Activated CD4-positive, alpha-beta T cell treated with anti-CD3 and anti-CD28 coated beads, Interleukin-2, amount 10 ng/mL, durations not matched to agents 7 days and 5 days (primary cell): ENCODE results near the gene SMOC1. TPM values are rescaled to one million over a fixed set of nuclear protein-coding genes. Genes with fewer than 3 reads are reported as not detected.

Experiments used
- CTCF ChIA-PET: fragments of 350-600 bp; sonication (Branson Sonifier 250); formaldehyde crosslinking; loops from one replicate; lab custom pipeline; 2021; ENCODE audit warnings: antibody characterized with exemption; lab: Charles Lee
- POLR2A ChIA-PET: fragments of 350-600 bp; sonication (Branson Sonifier 250); formaldehyde crosslinking; loops from one replicate; lab custom pipeline; 2021; ENCODE audit warnings: antibody characterized with exemption; lab: Charles Lee
- DNase-seq: peaks from one replicate; pipeline ENCODE4 v3.0.0-alpha.2; 2020
- H3K27ac Mint-ChIP-seq: one replicate; pipeline ENCODE4 v1.8.0; 2021; ENCODE audit warnings: mild to moderate bottlenecking, moderate library complexity, mixed read lengths
- H3K27me3 Mint-ChIP-seq: one replicate; pipeline ENCODE4 v1.8.0; 2021; ENCODE audit warnings: mixed read lengths
- H3K36me3 Mint-ChIP-seq: one replicate; pipeline ENCODE4 v1.8.0; 2021; ENCODE audit warnings: low read depth, mixed read lengths
- H3K4me1 Mint-ChIP-seq: one replicate; pipeline ENCODE4 v1.8.0; 2021; ENCODE audit warnings: mixed read lengths
- H3K4me3 Mint-ChIP-seq: one replicate; pipeline ENCODE4 v1.8.0; 2021; ENCODE audit warnings: mild to moderate bottlenecking, moderate library complexity, mixed read lengths
- H3K9me3 Mint-ChIP-seq: one replicate; pipeline ENCODE4 v1.8.0; 2021; ENCODE audit warnings: mixed read lengths
- total RNA-seq, 2 experiments: library from RNA; stranded (reverse); gene quantifications; one replicate each; pipeline ENCODE4 v1.2.3, GENCODE V29; 2021

Gene SMOC1, protein sequence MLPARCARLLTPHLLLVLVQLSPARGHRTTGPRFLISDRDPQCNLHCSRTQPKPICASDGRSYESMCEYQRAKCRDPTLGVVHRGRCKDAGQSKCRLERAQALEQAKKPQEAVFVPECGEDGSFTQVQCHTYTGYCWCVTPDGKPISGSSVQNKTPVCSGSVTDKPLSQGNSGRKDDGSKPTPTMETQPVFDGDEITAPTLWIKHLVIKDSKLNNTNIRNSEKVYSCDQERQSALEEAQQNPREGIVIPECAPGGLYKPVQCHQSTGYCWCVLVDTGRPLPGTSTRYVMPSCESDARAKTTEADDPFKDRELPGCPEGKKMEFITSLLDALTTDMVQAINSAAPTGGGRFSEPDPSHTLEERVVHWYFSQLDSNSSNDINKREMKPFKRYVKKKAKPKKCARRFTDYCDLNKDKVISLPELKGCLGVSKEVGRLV
- total RNA-seq = not detected

DNA sequence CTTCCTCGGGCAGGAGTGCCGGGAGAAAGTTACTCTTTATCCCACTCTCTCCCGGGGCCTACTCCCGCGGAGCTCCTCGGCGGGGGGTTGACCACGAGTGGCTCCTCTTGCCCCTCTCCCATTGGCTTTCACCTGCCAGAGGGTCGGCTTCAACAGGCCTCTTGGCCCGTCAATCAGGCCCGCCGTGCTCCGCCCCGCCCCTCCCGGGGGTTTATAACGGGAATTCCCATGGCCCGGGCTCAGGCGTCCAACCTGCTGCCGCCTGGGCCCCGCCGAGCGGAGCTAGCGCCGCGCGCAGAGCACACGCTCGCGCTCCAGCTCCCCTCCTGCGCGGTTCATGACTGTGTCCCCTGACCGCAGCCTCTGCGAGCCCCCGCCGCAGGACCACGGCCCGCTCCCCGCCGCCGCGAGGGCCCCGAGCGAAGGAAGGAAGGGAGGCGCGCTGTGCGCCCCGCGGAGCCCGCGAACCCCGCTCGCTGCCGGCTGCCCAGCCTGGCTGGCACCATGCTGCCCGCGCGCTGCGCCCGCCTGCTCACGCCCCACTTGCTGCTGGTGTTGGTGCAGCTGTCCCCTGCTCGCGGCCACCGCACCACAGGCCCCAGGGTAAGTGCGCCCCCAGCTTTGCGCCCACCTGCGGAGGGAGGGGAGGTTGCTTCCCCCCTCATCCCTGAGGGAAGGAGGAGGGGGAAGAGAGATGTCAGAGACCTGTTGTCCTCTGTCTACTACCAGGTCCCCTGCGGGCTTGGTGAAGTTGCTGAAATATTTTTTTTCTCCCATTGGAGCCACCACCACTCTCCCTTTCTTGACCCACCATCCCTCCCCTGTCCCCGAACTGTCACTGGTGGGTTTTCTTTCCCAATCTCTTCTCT lies at the start of gene SMOC1:
TSS of gene SMOC1 (plus strand) at position 242 of the 869 bp plus-strand sequence. CDS start at position 505, 263 bp downstream.
- Mint-ChIP-seq H3K4me3 (no peak within 1 kb of the TSS), H3K9me3 (no peaks in the 10 kb centered on the region), H3K36me3 (no peaks in the 10 kb centered on the region), H3K27ac (no peak within 1 kb of the TSS), H3K4me1 (peaks cover 2% of the 10 kb centered on the region), H3K27me3 (peaks cover 70% of the 10 kb centered on the region)
- no peak for DNase-seq
- CTCF ChIA-PET = interaction anchor here (1.5 kb wide), 1 partner anchor 149 kb away, joined by 4 read pairs; no protein-coding TSS in a partner anchor
- POLR2A ChIA-PET = no interaction called here

DNA sequence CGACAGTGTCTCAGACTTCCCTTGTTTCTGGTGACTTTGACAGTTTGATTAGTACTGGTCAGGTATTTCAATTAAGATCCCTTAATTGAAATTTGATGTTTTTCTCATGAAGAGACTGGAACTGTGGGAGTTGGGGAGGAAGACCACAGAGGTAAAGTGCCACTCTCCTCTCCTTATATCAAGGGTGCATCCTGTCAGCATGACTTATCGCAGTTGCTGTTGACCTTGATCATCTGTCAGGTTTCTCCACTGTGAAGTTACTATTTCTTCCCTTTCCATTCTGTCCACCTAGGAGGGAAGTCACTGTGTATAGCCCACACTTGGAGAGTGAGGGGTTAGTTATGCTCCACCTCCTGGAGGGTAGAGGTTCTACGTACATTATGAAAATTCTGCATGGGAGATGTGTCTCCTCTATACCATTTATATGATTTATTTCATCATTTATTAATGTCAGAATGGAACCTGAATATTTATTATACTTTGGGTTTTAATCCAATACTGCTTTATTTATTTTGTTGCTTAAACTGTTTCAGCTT lies 40.3 kb upstream of the SMOC1 start:
- Mint-ChIP-seq H3K4me1 (no peaks in the 10 kb centered on the region), H3K36me3 (no peaks in the 10 kb centered on the region), H3K9me3 (no peaks in the 10 kb centered on the region), H3K4me3 (no peak overlapping the region), H3K27ac (no peak overlapping the region), H3K27me3 (peaks cover 12% of the 10 kb centered on the region)
- CTCF ChIA-PET = no interaction called here
- no peak for DNase-seq
- POLR2A ChIA-PET = no interaction called here

DNA sequence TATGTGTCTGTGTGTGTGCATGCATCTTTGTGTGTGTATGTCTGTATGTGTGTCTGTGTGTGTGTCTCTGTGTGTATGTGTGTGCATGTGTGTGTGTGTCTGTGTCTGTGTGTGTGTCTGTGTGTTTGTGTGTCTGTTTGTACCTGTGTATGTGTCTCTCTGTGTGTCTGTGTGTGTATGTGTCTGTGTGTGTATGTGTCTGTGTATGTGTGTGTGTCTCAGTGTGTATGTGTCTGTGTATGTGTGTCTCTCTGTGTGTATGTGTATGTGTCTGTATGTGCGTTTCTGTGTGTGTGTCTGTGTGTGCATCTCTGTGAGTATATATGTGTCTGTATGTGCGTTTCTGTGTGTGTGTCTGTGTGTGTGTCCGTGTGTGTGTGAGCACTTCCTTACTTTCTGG lies 39.6 kb upstream of the SMOC1 start:
- DNase-seq = no peak
- Mint-ChIP-seq H3K4me1 (no peaks in the 10 kb centered on the region), H3K27ac (no peak overlapping the region), H3K4me3 (no peak overlapping the region), H3K27me3 (peaks cover 11% of the 10 kb centered on the region), H3K36me3 (no peaks in the 10 kb centered on the region), H3K9me3 (no peaks in the 10 kb centered on the region)
- POLR2A ChIA-PET = no interaction called here
- CTCF ChIA-PET = no interaction called here

DNA sequence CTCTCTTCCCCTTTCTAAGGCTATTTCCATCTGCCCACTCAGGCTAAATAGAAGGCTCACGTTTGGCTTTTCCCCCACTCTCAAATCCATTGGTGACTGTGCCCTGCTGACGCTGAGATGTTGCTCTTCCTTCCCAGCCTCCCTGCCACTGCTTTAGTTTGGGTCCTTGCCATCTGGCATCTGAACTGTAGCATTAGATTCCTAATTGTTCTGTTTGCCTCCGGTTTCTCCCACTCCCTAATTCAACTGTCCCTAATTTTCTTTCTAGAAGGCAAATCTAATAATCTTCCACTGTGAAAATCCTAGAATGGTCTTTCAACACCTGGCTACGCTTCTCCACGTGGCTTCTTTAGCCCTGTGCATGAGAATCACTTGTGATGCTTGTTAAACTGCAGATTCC lies 37.6 kb upstream of the SMOC1 start:
- ChIA-PET CTCF (interaction anchor here (1.5 kb wide), 1 partner anchor 192 kb away, joined by 4 read pairs; no protein-coding TSS in a partner anchor), POLR2A (no interaction called here)
- Mint-ChIP-seq H3K27me3 (peaks cover 2% of the 10 kb centered on the region), H3K4me3 (no peak overlapping the region), H3K9me3 (no peaks in the 10 kb centered on the region), H3K4me1 (no peaks in the 10 kb centered on the region), H3K27ac (no peak overlapping the region), H3K36me3 (no peaks in the 10 kb centered on the region)
- no peak for DNase-seq

DNA sequence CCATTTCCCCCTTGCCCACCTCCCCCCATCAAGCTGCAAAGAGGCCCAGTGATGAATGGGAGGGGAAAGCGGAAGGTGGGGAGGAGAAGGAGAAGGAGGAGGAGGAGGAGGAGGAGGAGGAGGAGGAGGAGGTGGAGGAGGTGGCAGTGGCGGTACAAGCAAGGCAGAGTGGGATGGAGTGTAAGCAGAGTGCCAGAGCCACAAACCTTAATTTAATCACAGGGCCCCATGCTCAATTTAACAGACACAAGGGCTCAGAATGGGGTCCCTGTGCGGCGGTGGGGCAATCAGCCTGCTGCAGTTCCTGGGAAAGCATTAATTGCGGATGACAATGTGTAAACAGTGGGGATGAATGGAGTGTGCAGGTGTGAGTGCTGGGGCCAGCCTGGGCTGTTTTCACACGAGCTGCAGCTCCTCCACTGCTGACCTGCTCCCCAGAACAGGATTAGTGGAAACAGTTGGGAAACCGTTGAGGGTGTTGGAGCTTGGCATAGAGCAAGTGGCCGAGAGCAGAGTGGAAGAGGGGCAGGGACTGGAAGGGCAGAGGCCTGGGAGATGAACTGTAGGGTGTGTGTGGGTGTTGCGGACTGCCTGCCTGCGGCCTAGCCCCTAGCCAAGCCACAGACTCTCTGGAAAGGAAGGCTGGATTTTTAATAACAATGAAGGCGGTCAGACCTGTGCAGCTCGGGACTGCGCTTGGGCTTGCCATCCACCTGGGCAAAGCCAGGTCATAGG lies 36.4 kb upstream of the SMOC1 start:
- no peak for DNase-seq
- ChIA-PET POLR2A (no interaction called here), CTCF (interaction anchor here (1.5 kb wide), 1 partner anchor 191 kb away, joined by 4 read pairs; no protein-coding TSS in a partner anchor)
- no peak overlapping the region for H3K4me3 Mint-ChIP-seq
- no peaks in the 10 kb centered on the region for H3K36me3 Mint-ChIP-seq
- H3K27me3 Mint-ChIP-seq = no peaks in the 10 kb centered on the region
- H3K9me3 Mint-ChIP-seq = no peaks in the 10 kb centered on the region
- no peaks in the 10 kb centered on the region for H3K4me1 Mint-ChIP-seq
- H3K27ac Mint-ChIP-seq = no peak overlapping the region

DNA sequence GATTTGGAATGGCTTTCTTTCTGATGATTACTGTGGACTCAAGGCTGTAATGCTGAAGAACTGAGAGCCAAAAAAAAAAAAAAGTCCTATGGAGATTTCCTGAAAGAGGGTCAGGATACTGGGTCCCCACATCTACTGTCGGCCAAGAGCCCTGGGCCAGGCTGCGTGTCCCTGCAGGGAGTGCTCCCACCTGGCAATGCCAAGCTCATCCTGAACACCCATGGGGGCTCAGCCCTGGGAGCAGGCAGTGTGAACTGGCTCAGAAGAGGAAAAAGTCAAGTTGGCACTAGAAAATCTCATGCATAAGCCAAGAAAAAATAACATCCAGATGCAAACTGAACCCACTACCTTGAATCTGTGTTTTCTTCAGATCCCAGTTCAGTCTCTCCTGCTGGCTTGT lies 35.0 kb upstream of the SMOC1 start:
- no peaks in the 10 kb centered on the region for H3K9me3 Mint-ChIP-seq

DNA sequence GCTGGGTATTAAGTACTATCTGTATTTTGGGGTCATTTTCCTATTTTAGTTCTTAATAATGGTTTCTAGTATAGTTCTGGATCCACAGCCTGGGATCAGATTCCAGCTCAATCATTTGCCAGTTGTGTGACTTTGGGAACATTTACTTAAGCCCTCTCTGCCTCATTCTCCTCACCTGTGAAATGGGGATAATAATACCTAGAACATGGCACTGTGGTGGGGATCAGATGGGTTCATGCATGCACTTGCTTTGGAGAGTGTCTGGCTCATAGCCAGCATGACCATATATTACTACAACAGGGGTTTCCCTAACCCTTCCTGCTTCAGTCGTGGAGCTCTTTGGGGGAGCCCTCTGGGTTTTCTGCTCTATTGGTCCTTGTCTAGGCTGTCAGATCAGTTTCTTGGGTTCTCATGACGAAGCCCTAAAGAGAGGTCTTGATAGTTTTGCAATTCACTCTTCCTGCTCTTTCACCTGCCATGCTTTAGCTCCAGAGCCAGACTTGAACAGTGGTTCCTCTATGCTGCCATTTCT lies 34.1 kb upstream of the SMOC1 start:
- no peak overlapping the region for H3K4me3 Mint-ChIP-seq
- ChIA-PET POLR2A (no interaction called here), CTCF (no interaction called here)
- H3K27me3 Mint-ChIP-seq = no peaks in the 10 kb centered on the region
- H3K36me3 Mint-ChIP-seq = no peaks in the 10 kb centered on the region
- no peak for DNase-seq
- no peaks in the 10 kb centered on the region for H3K9me3 Mint-ChIP-seq
- H3K27ac Mint-ChIP-seq = no peak overlapping the region
- no peaks in the 10 kb centered on the region for H3K4me1 Mint-ChIP-seq

More for the DNA sequence above, 35.0 kb upstream of the SMOC1 start:
- H3K36me3 Mint-ChIP-seq = no peaks in the 10 kb centered on the region
- H3K4me3 Mint-ChIP-seq = no peak overlapping the region
- no peak for DNase-seq
- ChIA-PET CTCF (interaction anchor here (0.5 to 0.7 kb wide), 5 partner anchors 31 to 260 kb away, joined by 3 to 6 read pairs (median 4); no protein-coding TSS in a partner anchor), POLR2A (no interaction called here)
- H3K4me1 Mint-ChIP-seq = no peaks in the 10 kb centered on the region
- no peaks in the 10 kb centered on the region for H3K27me3 Mint-ChIP-seq
- H3K27ac Mint-ChIP-seq = no peak overlapping the region

DNA sequence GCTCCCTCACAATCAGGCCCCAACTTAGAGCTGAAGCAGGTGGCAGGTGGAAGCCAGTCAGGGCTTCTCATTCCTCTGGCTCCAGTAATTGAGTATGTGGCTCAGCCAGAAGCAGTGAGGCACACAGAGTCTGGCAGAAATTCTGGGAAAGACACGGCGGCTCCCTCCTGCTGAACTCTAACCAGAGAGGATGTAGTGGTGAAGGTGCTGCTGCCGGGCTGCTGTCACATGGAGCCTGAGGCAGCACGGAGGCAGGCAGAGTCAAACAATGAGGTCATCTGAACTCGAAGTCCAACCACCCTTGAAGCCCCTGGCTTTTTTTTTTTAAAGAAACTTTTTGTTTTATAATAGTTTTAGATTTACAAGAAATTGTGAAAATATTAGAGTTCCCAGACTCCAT lies 33.4 kb upstream of the SMOC1 start:
- no peak overlapping the region for H3K4me3 Mint-ChIP-seq
- no peaks in the 10 kb centered on the region for H3K27me3 Mint-ChIP-seq
- no peaks in the 10 kb centered on the region for H3K9me3 Mint-ChIP-seq
- ChIA-PET CTCF (no interaction called here), POLR2A (no interaction called here)
- no peak for DNase-seq
- no peaks in the 10 kb centered on the region for H3K4me1 Mint-ChIP-seq
- no peaks in the 10 kb centered on the region for H3K36me3 Mint-ChIP-seq
- H3K27ac Mint-ChIP-seq = no peak overlapping the region

DNA sequence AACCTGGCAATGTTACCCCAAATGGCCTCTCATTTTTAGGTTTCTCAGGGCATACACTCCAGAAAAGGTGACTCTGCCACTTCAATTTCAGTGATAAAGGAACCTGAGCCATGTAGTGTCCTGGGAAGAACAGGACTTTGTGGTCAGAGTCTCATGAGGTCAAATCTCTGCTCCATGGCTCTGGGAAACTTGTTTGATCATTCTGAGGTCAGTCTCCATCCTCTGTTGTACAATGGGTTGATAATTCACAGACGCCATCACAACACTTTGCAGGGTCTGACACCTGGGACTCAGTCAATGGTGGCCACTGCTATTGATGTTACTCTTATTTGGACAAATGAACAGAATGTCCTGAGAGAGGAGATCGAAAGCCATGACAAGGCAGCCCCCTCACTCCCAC lies 31.1 kb upstream of the SMOC1 start:
- Mint-ChIP-seq H3K4me1 (no peaks in the 10 kb centered on the region), H3K27ac (no peak overlapping the region), H3K27me3 (peaks cover 2% of the 10 kb centered on the region), H3K36me3 (no peaks in the 10 kb centered on the region), H3K9me3 (no peaks in the 10 kb centered on the region), H3K4me3 (no peak overlapping the region)
- no peak for DNase-seq
- ChIA-PET POLR2A (no interaction called here), CTCF (no interaction called here)

DNA sequence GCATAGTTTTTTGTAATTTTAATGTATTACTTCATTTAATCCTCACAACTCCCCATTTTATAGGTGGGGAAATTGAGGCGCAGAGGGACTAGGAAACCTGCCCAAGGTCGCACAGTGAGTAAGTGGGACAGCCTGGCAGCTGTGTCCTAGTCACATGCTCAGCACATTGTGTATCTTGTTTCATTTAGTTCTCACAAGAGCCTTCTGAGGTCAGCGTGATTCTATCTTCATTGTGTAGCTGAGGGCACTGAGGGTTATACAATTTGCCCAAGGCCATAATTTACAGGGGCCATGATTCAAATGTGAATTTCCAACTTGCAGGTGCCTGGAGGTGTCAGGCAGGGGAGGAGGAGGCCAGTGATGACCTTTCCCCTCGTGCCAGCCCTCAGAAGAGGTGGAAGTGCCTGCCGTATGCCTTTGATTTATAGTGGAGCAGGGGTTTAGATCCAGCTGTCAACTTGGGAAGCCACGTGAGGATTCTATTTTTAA lies 30.3 kb upstream of the SMOC1 start:
- no peaks in the 10 kb centered on the region for H3K36me3 Mint-ChIP-seq
- CTCF ChIA-PET = no interaction called here
- H3K4me1 Mint-ChIP-seq = no peaks in the 10 kb centered on the region
- H3K27me3 Mint-ChIP-seq = peaks cover 2% of the 10 kb centered on the region
- POLR2A ChIA-PET = no interaction called here
- no peak overlapping the region for H3K4me3 Mint-ChIP-seq
- H3K9me3 Mint-ChIP-seq = no peaks in the 10 kb centered on the region
- no peak for DNase-seq
- H3K27ac Mint-ChIP-seq = no peak overlapping the region

DNA sequence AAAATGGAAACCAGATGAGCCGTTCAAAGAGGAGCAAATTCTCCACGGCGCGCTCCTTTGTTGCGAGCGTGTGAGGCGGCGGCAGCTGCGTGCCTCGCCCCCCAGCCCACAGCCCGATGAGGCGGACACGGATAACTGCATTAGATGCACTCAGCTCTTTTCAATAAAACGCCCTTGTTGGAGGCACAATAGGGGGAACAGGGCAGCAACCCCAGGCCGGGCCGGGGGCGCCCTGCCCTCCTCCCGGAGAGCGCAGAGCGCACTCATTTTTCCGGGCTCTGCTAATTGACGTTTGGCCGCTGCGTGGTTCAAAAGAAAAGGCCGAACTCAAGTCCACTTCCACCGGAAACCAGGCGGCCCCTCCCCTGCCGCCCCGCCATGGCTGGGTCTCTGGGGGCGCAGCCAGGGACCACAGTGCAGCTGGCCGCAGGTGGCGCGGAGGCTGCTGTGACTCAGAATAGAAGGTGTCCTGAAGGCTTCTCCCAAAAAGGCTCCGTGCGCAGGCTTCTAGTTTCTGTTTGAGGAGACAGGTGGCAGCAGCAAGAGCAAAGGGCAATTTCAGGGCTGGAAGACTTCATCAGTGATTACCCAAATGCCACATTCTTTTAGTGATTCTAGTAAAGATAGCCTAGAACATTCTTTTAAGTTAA lies 29.0 kb upstream of the SMOC1 start:
- no peak for DNase-seq
- POLR2A ChIA-PET = no interaction called here
- CTCF ChIA-PET = interaction anchor here (0.6 kb wide), 1 partner anchor 31 kb away, joined by 3 read pairs; no protein-coding TSS in a partner anchor
- Mint-ChIP-seq H3K4me1 (no peaks in the 10 kb centered on the region), H3K27ac (no peak overlapping the region), H3K27me3 (peaks cover 8% of the 10 kb centered on the region), H3K4me3 (no peak overlapping the region), H3K9me3 (no peaks in the 10 kb centered on the region), H3K36me3 (no peaks in the 10 kb centered on the region)
